ENCODE measurements around the gene TMCO1.
"Not testable (repeated sequence)": the region's sequence is repeated elsewhere in the genome, so short reads cannot be mapped to it uniquely, and the experiment has no call there.

DNA sequence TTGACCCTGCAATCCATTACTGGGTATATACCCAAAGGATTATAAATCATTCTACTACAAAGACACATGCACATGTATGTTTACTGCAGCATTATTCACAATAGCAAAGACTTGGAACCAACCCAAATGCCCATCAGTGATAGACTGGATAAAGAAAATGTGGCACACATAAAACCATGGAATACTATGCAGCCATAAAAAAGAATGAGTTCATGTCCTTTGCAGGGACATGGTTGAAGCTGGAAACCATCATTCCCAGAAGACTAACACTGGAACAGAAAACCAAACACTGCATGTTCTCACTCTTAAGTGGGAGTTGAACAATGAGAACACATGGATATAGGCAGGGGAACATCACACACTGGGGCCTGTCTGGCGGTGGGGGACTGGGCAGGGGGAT lies 35.8 kb upstream of the TMCO1 start:
- TF ChIP-seq, protein P1, sequence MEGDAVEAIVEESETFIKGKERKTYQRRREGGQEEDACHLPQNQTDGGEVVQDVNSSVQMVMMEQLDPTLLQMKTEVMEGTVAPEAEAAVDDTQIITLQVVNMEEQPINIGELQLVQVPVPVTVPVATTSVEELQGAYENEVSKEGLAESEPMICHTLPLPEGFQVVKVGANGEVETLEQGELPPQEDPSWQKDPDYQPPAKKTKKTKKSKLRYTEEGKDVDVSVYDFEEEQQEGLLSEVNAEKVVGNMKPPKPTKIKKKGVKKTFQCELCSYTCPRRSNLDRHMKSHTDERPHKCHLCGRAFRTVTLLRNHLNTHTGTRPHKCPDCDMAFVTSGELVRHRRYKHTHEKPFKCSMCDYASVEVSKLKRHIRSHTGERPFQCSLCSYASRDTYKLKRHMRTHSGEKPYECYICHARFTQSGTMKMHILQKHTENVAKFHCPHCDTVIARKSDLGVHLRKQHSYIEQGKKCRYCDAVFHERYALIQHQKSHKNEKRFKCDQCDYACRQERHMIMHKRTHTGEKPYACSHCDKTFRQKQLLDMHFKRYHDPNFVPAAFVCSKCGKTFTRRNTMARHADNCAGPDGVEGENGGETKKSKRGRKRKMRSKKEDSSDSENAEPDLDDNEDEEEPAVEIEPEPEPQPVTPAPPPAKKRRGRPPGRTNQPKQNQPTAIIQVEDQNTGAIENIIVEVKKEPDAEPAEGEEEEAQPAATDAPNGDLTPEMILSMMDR (IDR thresholded peaks at IDR 0.05 in 8 of 11, conservative IDR thresholded peaks at IDR 0.05 in 3 of 11): not testable (repeated sequence)
- not testable (repeated sequence) for TF ChIP-seq POLR2A (IDR thresholded peaks at IDR 0.05)
